B cell (primary cell): ENCODE measurements around the gene SMIM7. TPM values are rescaled to one million over a fixed set of nuclear protein-coding genes. Genes with fewer than 3 reads are reported as not detected.
A peak's percentile ranks its signal among the peaks of the same experiment; 100 is the strongest.

Experiments
- ATAC-seq: fragments of 200-7000 bp; cut with Tn5 transposase; one replicate; pipeline ENCODE4 v1.10.0; 2021; ENCODE audit warnings: low read depth, mild to moderate bottlenecking, moderate number of reproducible peaks, moderate library complexity
- CTCF ChIA-PET: fragments of 350-600 bp; sonication (Branson Sonifier 250); formaldehyde crosslinking; loops from one replicate; lab custom pipeline; 2021; ENCODE audit warnings: antibody characterized with exemption, inconsistent platforms; lab: Charles Lee
- POLR2A ChIA-PET: fragments of 350-600 bp; sonication (Branson Sonifier 250); formaldehyde crosslinking; loops from one replicate; lab custom pipeline; 2021; ENCODE audit warnings: antibody characterized with exemption; lab: Charles Lee
- DNase-seq: peaks from one replicate; pipeline ENCODE4 v3.0.0; 2013
- H2AFZ ChIP-seq: 2 replicates; pipeline ENCODE4 v1.6.1; 2012; ENCODE audit warnings: mild to moderate bottlenecking, low read depth, low read length; ENCODE audit not compliant: insufficient read depth, poor library complexity, severe bottlenecking
- H3K27ac ChIP-seq, 2 donors: 1 replicate in 1 of 2; 2 replicates in 1 of 2; pipeline ENCODE4 v1.5.1; 2012 to 2013; ENCODE audit warnings: low read length in 2 of 2, mild to moderate bottlenecking in 2 of 2, moderate library complexity in 1 of 2
- H3K27me3 ChIP-seq, 4 experiments: fragments of 200-600 bp in 1 of 4; sonication (generic) in 1 of 4; replicated peaks in 1 of 4; 1 replicate in 2 of 4; 2 replicates in 2 of 4; pipeline versions ENCODE4 v1.6.1 to v1.7.0; 2013 to 2016; ENCODE audit warnings: low read length in 3 of 4, mild to moderate bottlenecking in 2 of 4, mixed read lengths in 1 of 4, moderate library complexity in 1 of 4; ENCODE audit not compliant: insufficient read depth in 4 of 4, control insufficient read depth in 3 of 4; ENCODE audit errors: control extremely low read depth in 1 of 4
- H3K36me3 ChIP-seq, 2 experiments: replicated peaks in 1 of 2; 1 replicate in 1 of 2; 2 replicates in 1 of 2; pipeline versions ENCODE4 v1.6.1 to v1.7.1; 2013; ENCODE audit warnings: low read length in 1 of 2; ENCODE audit not compliant: insufficient read depth in 2 of 2, control insufficient read depth in 1 of 2; ENCODE audit errors: control extremely low read depth in 1 of 2, extremely low read depth in 1 of 2
- H3K4me1 ChIP-seq, 2 donors: fragments of 200-600 bp in 1 of 2; sonication (generic) in 1 of 2; 1 replicate in 1 of 2; 2 replicates in 1 of 2; pipeline versions ENCODE4 v1.5.1 to v1.6.1; 2013 to 2017; ENCODE audit warnings: low read length in 2 of 2; ENCODE audit not compliant: control insufficient read depth in 2 of 2, insufficient read depth in 2 of 2
- H3K4me2 ChIP-seq: replicated peaks from 2 replicates; pipeline ENCODE3; 2012; ENCODE audit warnings: mild to moderate bottlenecking, low read depth, low read length; ENCODE audit not compliant: poor library complexity, severe bottlenecking
- H3K4me3 ChIP-seq, 5 experiments: fragments of 200-600 bp in 1 of 5; sonication (generic) in 1 of 5; 1 replicate in 3 of 5; 2 replicates in 2 of 5; pipeline versions ENCODE4 v1.5.1 to v1.7.0; 2011 to 2016; ENCODE audit warnings: low read length in 4 of 5, mild to moderate bottlenecking in 4 of 5, low read depth in 2 of 5, control low read depth in 1 of 5, moderate library complexity in 1 of 5; ENCODE audit not compliant: insufficient read depth in 1 of 5; ENCODE audit errors: control extremely low read depth in 1 of 5, extremely low read depth in 1 of 5
- H3K79me2 ChIP-seq: fragments of 200-600 bp; sonication (generic); one replicate; pipeline ENCODE4 v1.6.0; 2016; ENCODE audit warnings: low read length; ENCODE audit not compliant: control insufficient read depth, insufficient read depth
- H3K9ac ChIP-seq: fragments of 200-600 bp; sonication (generic); 2 replicates; pipeline ENCODE4 v1.6.1; 2017; ENCODE audit warnings: mild to moderate bottlenecking, low read length, moderate library complexity
- H3K9me3 ChIP-seq, 3 donors: one replicate each; pipeline versions ENCODE4 v1.6.1 to v1.7.1; 2013; ENCODE audit warnings: low read length in 2 of 3; ENCODE audit not compliant: control insufficient read depth in 2 of 3, insufficient read depth in 1 of 3; ENCODE audit errors: control extremely low read depth in 1 of 3
- H4K20me1 ChIP-seq: 2 replicates; pipeline ENCODE4 v1.6.0; 2012; ENCODE audit warnings: mild to moderate bottlenecking, low read length; ENCODE audit not compliant: insufficient read depth, control insufficient read depth, poor library complexity, severe bottlenecking
- H3K27ac Mint-ChIP-seq: one replicate; pipeline ENCODE4 v1.8.0; 2021; ENCODE audit warnings: mixed read lengths
- H3K27me3 Mint-ChIP-seq: one replicate; pipeline ENCODE4 v1.8.0; 2021; ENCODE audit warnings: mixed read lengths
- H3K4me1 Mint-ChIP-seq: one replicate; pipeline ENCODE4 v1.8.0; 2021; ENCODE audit warnings: mixed read lengths
- H3K4me3 Mint-ChIP-seq: one replicate; pipeline ENCODE4 v1.8.0; 2021; ENCODE audit warnings: mixed read lengths
- H3K9me3 Mint-ChIP-seq: one replicate; pipeline ENCODE4 v1.8.0; 2022; ENCODE audit warnings: mixed read lengths; ENCODE audit not compliant: insufficient read depth
- EZH2 ChIP-seq: IDR thresholded peaks from 2 replicates; pipeline ENCODE4 v1.6.1; 2012; ENCODE audit warnings: borderline replicate concordance, low read depth, mild to moderate bottlenecking, moderate library complexity, low read length; ENCODE audit not compliant: insufficient read depth, poor library complexity, severe bottlenecking
- WGBS: methylation state at CpG from one replicate; pipeline ENCODE4 v1.1.5; 2013; ENCODE audit warnings: missing lambda C conversion rate; ENCODE audit not compliant: insufficient coverage; 5-methylcytosine and 5-hydroxymethylcytosine counted together
- intact Hi-C: fragments of 100-400 bp; cut with micrococcal nuclease; formaldehyde crosslinking; loops from one replicate; pipeline ENCODE4 v1.10.0; 2022
- polyA plus RNA-seq: library from polyadenylated mRNA; depleted of rRNA; stranded (reverse); fragments of >200 nt; gene quantifications from 2 replicates; pipeline ENCODE4 v1.2.3, GENCODE V29; 2012
- total RNA-seq, 2 donors: library from RNA; stranded (reverse); fragments of 120-200 nt in 1 of 2; gene quantifications; 1 replicate in 1 of 2; 2 replicates in 1 of 2; pipeline versions ENCODE4 v1.2.3 to v1.2.4, GENCODE V29; 2013 to 2022
- TF ChIP-seq, protein P1 (sequence below): fragments of 200-600 bp; IDR thresholded peaks from one replicate; pipeline ENCODE4 v1.8.0; 2022; ENCODE audit warnings: antibody characterized with exemption, mild to moderate bottlenecking

The SMIM7 gene
- total and polyA plus RNA-seq, 2 donors (not counting 1 experiment from before 2014, with no cell fraction given): 54.7 to 133 TPM

DNA sequence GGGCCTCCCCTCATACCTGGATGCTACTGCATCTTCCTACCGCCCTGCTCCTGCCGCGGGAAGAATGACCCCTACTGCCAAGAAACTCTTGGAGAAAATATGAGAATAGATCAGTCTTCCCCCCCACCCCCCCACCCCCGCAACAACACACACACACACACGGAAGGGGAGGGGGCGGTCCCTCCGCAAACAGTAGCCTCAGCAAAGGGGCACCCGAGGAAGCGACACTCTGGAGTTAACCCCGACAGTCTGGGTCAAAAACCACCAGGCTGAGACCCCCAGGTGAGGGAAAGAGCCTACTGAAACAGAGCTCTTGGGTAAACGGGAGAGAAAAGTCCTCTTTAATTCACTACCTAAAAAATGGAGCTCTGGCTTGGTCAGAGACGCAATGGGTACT, 33.1 kb downstream of the SMIM7 start:
- no peaks in the 10 kb centered on the region for H3K9me3 Mint-ChIP-seq
- H3K4me3 ChIP-seq: peak overlapping the region; percentile 11 to 92 (median 77)
- peaks cover 58% of the 10 kb centered on the region for H4K20me1 ChIP-seq
- peak overlapping the region; percentile 13 for H2AFZ ChIP-seq
- 7% methylated on average over 6 of the region's 12 CpGs for WGBS
- peak overlapping the region; percentile 90 for H3K4me3 Mint-ChIP-seq
- no peaks in the 10 kb centered on the region for H3K27me3 ChIP-seq
- peak overlapping the region; percentile 85 for H3K9ac ChIP-seq
- no peak for ATAC-seq
- peaks cover 23 to 27% of the 10 kb centered on the region in 2 donors for H3K4me1 ChIP-seq
- ChIA-PET POLR2A (interaction anchor here (0.8 to 3.5 kb wide), 4 partner anchors 33 to 86 kb away, joined by 4 to 43 read pairs (median 8); partner anchors contain the start of gene SMIM7), CTCF (interaction anchor here (1.6 to 2.9 kb wide), 5 partner anchors 8 to 42 kb away, joined by 5 to 12 read pairs (median 7); partner anchors contain the start of genes SMIM7 and TMEM38A)
- no peaks in the 10 kb centered on the region for H3K27me3 Mint-ChIP-seq
- peak overlapping the region; percentile 89 for H3K27ac Mint-ChIP-seq
- H3K4me1 Mint-ChIP-seq: peaks cover 60% of the 10 kb centered on the region
- peaks cover 0 to 38% of the 10 kb centered on the region in 2 experiments for H3K36me3 ChIP-seq
- no peak for TF ChIP-seq EZH2
- TF ChIP-seq, protein P1, sequence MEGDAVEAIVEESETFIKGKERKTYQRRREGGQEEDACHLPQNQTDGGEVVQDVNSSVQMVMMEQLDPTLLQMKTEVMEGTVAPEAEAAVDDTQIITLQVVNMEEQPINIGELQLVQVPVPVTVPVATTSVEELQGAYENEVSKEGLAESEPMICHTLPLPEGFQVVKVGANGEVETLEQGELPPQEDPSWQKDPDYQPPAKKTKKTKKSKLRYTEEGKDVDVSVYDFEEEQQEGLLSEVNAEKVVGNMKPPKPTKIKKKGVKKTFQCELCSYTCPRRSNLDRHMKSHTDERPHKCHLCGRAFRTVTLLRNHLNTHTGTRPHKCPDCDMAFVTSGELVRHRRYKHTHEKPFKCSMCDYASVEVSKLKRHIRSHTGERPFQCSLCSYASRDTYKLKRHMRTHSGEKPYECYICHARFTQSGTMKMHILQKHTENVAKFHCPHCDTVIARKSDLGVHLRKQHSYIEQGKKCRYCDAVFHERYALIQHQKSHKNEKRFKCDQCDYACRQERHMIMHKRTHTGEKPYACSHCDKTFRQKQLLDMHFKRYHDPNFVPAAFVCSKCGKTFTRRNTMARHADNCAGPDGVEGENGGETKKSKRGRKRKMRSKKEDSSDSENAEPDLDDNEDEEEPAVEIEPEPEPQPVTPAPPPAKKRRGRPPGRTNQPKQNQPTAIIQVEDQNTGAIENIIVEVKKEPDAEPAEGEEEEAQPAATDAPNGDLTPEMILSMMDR: no peak
- no peak for DNase-seq
- H3K4me2 ChIP-seq: peak overlapping the region; percentile 100
- H3K79me2 ChIP-seq: peaks cover 75% of the 10 kb centered on the region
- peak overlapping the region; percentile 36 to 85 for H3K27ac ChIP-seq
- intact Hi-C loops: no loop called here
- H3K9me3 ChIP-seq: peaks cover 0 to 4% (median 0%) of the 10 kb centered on the region in 3 donors
